Liver (tissue), 9 donors: Measurements from ENCODE around the gene SNAPC1. TPM values are rescaled to one million over a fixed set of nuclear protein-coding genes. Genes with fewer than 3 reads are reported as not detected.

ENCODE experiments used
- DNase-seq: peaks from one replicate; pipeline ENCODE4 v3.0.0-alpha.2; 2017; ENCODE audit warnings: low spot score
- H3K27ac ChIP-seq, 2 donors: one replicate each; pipeline ENCODE4 v1.7.0; 2013; ENCODE audit warnings: inconsistent platforms in 2 of 2, low read length in 2 of 2, control low read depth in 1 of 2, low read depth in 1 of 2, mild to moderate bottlenecking in 1 of 2
- H3K27me3 ChIP-seq, 4 donors: one replicate each; pipeline versions ENCODE4 v1.6.1 to v1.7.0; 2013; ENCODE audit warnings: low read length in 3 of 4, inconsistent platforms in 1 of 4, mild to moderate bottlenecking in 1 of 4, moderate library complexity in 1 of 4; ENCODE audit not compliant: control insufficient read depth in 4 of 4, insufficient read depth in 4 of 4
- H3K36me3 ChIP-seq, 4 donors: one replicate each; pipeline versions ENCODE4 v1.6.1 to v1.7.0; 2013; ENCODE audit warnings: low read length in 3 of 4, mild to moderate bottlenecking in 3 of 4, low read depth in 1 of 4, moderate library complexity in 1 of 4; ENCODE audit not compliant: control insufficient read depth in 4 of 4, insufficient read depth in 3 of 4
- H3K4me1 ChIP-seq, 4 donors: one replicate each; pipeline versions ENCODE4 v1.6.1 to v1.7.0; 2013; ENCODE audit warnings: low read length in 3 of 4, mild to moderate bottlenecking in 3 of 4, moderate library complexity in 1 of 4; ENCODE audit not compliant: control insufficient read depth in 4 of 4, insufficient read depth in 4 of 4
- H3K4me3 ChIP-seq, 3 donors: one replicate each; pipeline versions ENCODE4 v1.6.1 to v1.7.0; 2013; ENCODE audit warnings: low read length in 3 of 3, control low read depth in 1 of 3, low read depth in 1 of 3, mild to moderate bottlenecking in 1 of 3
- H3K9ac ChIP-seq, 2 donors: one replicate each; pipeline ENCODE4 v1.7.0; 2013; ENCODE audit warnings: low read length in 2 of 2, mild to moderate bottlenecking in 2 of 2, moderate library complexity in 2 of 2, control low read depth in 1 of 2, low read depth in 1 of 2
- H3K9me3 ChIP-seq, 4 donors: one replicate each; pipeline versions ENCODE4 v1.6.1 to v1.7.0; 2013; ENCODE audit warnings: low read length in 3 of 4; ENCODE audit not compliant: control insufficient read depth in 4 of 4
- EGR1 ChIP-seq, 2 donors: IDR thresholded peaks; 2 replicates each; pipeline ENCODE4 v1.6.1; 2016 to 2018; ENCODE audit warnings: antibody characterized with exemption in 2 of 2, low read depth in 2 of 2
- FOXA1 ChIP-seq: IDR thresholded peaks from 2 replicates; pipeline ENCODE4 v1.6.1; 2016; ENCODE audit warnings: antibody characterized with exemption
- FOXA2 ChIP-seq: IDR thresholded peaks from 2 replicates; pipeline ENCODE4 v1.6.1; 2016; ENCODE audit warnings: antibody characterized with exemption
- GABPA ChIP-seq, 2 donors: IDR thresholded peaks in 1 of 2; conservative IDR thresholded peaks in 1 of 2; 2 replicates each; pipeline ENCODE4 v1.6.1; 2016; ENCODE audit warnings: antibody characterized with exemption in 2 of 2, mild to moderate bottlenecking in 1 of 2, moderate library complexity in 1 of 2
- HNF4A ChIP-seq, 2 donors: conservative IDR thresholded peaks; 2 replicates each; pipeline ENCODE4 v1.6.1; 2016; ENCODE audit warnings: antibody characterized with exemption in 2 of 2, mild to moderate bottlenecking in 2 of 2
- HNF4G ChIP-seq: IDR thresholded peaks from 2 replicates; pipeline ENCODE4 v1.6.1; 2016; ENCODE audit warnings: antibody characterized with exemption
- JUND ChIP-seq, 2 donors: IDR thresholded peaks; 2 replicates each; pipeline ENCODE4 v1.6.1; 2016; ENCODE audit warnings: antibody characterized with exemption in 2 of 2
- MAX ChIP-seq: IDR thresholded peaks from 2 replicates; pipeline ENCODE4 v1.6.1; 2016; ENCODE audit warnings: antibody characterized with exemption
- NR2F2 ChIP-seq: IDR thresholded peaks from 2 replicates; pipeline ENCODE4 v1.6.1; 2016; ENCODE audit warnings: antibody characterized with exemption
- RAD21 ChIP-seq, 2 donors: IDR thresholded peaks; 2 replicates each; pipeline ENCODE4 v1.6.1; 2016; ENCODE audit warnings: antibody characterized with exemption in 2 of 2, mild to moderate bottlenecking in 2 of 2
- RXRA ChIP-seq, 2 donors: IDR thresholded peaks; 2 replicates each; pipeline ENCODE4 v1.6.1; 2017 to 2018; ENCODE audit warnings: antibody characterized with exemption in 2 of 2, mild to moderate bottlenecking in 1 of 2
- SP1 ChIP-seq: IDR thresholded peaks from 2 replicates; pipeline ENCODE4 v1.6.1; 2018; ENCODE audit warnings: antibody characterized with exemption, mild to moderate bottlenecking
- TAF1 ChIP-seq: conservative IDR thresholded peaks from 2 replicates; pipeline ENCODE4 v1.6.1; 2016; ENCODE audit warnings: antibody characterized with exemption, mild to moderate bottlenecking
- YY1 ChIP-seq: IDR thresholded peaks from 2 replicates; pipeline ENCODE4 v1.6.1; 2016; ENCODE audit warnings: antibody characterized with exemption, mild to moderate bottlenecking
- WGBS: extraction: QIAGEN DNeasy Blood & Tissue Kit; methylation state at CpG from one replicate; pipeline ENCODE4 v1.1.7; 2013; 5-methylcytosine and 5-hydroxymethylcytosine counted together
- polyA plus RNA-seq, 2 donors: library from polyadenylated mRNA; stranded (reverse) in 1 of 2; unstranded in 1 of 2; fragments of 200-250 nt in 1 of 2; fragments of >200 nt in 1 of 2; fragmentation: Nextera tagmentation in 1 of 2; extraction: Ambion mirVana in 1 of 2; gene quantifications; one replicate each; pipeline versions ENCODE4 v1.2.1 to v1.2.3, GENCODE V29; 2013 to 2015
- total RNA-seq, 2 donors: library from RNA; depleted of rRNA; stranded (reverse); fragments of >200 nt; gene quantifications; one replicate each; pipeline ENCODE4 v1.2.3, GENCODE V29; 2014
- TF ChIP-seq, protein P1 (sequence below): fragments of 150-350 bp; IDR thresholded peaks from 2 replicates; pipeline ENCODE4 v1.5.1; 2017; ENCODE audit warnings: improper control_type of control experiment, low read depth, low read length; ENCODE audit not compliant: missing input control
- TF ChIP-seq, protein P2 (sequence below): IDR thresholded peaks from 2 replicates; pipeline ENCODE4 v1.6.1; 2016; ENCODE audit warnings: antibody characterized with exemption, mild to moderate bottlenecking
- TF ChIP-seq, protein P3 (sequence below): IDR thresholded peaks from 2 replicates; pipeline ENCODE4 v1.6.1; 2016; ENCODE audit warnings: antibody characterized with exemption
- TF ChIP-seq, protein P4 (sequence below): IDR thresholded peaks from 2 replicates; pipeline ENCODE4 v1.6.1; 2016; ENCODE audit warnings: antibody characterized with exemption
- donor health status: healthy.
- donor health status: healthy.
- donor health status: healthy.
- donor health status: healthy.
- donor health status: healthy.

Gene SNAPC1
- total and polyA plus RNA-seq, 4 donors: 1.2 to 2.3 (median 1.7) TPM

- Histone ChIP-seq H3K9ac (no peak overlapping the region), H3K4me1 (no peaks in the 10 kb centered on the region), H3K27ac (no peak overlapping the region), H3K27me3 (no peaks in the 10 kb centered on the region), H3K36me3 (peaks cover 5 to 57% (median 50%) of the 10 kb centered on the region in 4 donors), H3K9me3 (no peaks in the 10 kb centered on the region), H3K4me3 (no peak overlapping the region)
- TF ChIP-seq, protein P1, sequence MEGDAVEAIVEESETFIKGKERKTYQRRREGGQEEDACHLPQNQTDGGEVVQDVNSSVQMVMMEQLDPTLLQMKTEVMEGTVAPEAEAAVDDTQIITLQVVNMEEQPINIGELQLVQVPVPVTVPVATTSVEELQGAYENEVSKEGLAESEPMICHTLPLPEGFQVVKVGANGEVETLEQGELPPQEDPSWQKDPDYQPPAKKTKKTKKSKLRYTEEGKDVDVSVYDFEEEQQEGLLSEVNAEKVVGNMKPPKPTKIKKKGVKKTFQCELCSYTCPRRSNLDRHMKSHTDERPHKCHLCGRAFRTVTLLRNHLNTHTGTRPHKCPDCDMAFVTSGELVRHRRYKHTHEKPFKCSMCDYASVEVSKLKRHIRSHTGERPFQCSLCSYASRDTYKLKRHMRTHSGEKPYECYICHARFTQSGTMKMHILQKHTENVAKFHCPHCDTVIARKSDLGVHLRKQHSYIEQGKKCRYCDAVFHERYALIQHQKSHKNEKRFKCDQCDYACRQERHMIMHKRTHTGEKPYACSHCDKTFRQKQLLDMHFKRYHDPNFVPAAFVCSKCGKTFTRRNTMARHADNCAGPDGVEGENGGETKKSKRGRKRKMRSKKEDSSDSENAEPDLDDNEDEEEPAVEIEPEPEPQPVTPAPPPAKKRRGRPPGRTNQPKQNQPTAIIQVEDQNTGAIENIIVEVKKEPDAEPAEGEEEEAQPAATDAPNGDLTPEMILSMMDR: no peak
- TF ChIP-seq RAD21 (IDR thresholded peaks at IDR 0.05) (no peak), HNF4A (conservative IDR thresholded peaks at IDR 0.05) (no peak), YY1 (no peak), NR2F2 (no peak), RXRA (IDR thresholded peaks at IDR 0.05) (no peak), MAX (no peak), TAF1 (no peak), GABPA (IDR thresholded peaks at IDR 0.05 in 1 of 2, conservative IDR thresholded peaks at IDR 0.05 in 1 of 2) (no peak), JUND (IDR thresholded peaks at IDR 0.05) (no peak), FOXA1 (no peak), SP1 (no peak), FOXA2 (no peak)
- TF ChIP-seq, protein P2, sequence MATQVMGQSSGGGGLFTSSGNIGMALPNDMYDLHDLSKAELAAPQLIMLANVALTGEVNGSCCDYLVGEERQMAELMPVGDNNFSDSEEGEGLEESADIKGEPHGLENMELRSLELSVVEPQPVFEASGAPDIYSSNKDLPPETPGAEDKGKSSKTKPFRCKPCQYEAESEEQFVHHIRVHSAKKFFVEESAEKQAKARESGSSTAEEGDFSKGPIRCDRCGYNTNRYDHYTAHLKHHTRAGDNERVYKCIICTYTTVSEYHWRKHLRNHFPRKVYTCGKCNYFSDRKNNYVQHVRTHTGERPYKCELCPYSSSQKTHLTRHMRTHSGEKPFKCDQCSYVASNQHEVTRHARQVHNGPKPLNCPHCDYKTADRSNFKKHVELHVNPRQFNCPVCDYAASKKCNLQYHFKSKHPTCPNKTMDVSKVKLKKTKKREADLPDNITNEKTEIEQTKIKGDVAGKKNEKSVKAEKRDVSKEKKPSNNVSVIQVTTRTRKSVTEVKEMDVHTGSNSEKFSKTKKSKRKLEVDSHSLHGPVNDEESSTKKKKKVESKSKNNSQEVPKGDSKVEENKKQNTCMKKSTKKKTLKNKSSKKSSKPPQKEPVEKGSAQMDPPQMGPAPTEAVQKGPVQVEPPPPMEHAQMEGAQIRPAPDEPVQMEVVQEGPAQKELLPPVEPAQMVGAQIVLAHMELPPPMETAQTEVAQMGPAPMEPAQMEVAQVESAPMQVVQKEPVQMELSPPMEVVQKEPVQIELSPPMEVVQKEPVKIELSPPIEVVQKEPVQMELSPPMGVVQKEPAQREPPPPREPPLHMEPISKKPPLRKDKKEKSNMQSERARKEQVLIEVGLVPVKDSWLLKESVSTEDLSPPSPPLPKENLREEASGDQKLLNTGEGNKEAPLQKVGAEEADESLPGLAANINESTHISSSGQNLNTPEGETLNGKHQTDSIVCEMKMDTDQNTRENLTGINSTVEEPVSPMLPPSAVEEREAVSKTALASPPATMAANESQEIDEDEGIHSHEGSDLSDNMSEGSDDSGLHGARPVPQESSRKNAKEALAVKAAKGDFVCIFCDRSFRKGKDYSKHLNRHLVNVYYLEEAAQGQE: no peak
- TF ChIP-seq, protein P3, sequence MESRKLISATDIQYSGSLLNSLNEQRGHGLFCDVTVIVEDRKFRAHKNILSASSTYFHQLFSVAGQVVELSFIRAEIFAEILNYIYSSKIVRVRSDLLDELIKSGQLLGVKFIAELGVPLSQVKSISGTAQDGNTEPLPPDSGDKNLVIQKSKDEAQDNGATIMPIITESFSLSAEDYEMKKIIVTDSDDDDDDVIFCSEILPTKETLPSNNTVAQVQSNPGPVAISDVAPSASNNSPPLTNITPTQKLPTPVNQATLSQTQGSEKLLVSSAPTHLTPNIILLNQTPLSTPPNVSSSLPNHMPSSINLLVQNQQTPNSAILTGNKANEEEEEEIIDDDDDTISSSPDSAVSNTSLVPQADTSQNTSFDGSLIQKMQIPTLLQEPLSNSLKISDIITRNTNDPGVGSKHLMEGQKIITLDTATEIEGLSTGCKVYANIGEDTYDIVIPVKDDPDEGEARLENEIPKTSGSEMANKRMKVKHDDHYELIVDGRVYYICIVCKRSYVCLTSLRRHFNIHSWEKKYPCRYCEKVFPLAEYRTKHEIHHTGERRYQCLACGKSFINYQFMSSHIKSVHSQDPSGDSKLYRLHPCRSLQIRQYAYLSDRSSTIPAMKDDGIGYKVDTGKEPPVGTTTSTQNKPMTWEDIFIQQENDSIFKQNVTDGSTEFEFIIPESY: no peak
- TF ChIP-seq, protein P4, sequence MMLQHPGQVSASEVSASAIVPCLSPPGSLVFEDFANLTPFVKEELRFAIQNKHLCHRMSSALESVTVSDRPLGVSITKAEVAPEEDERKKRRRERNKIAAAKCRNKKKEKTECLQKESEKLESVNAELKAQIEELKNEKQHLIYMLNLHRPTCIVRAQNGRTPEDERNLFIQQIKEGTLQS: no peak
- 97% methylated on average over 6 of the region's 6 CpGs for WGBS
- no peak for DNase-seq
Observed at GRCh38 chr14:61742371-61742770, 19.8 kb upstream of the SNAPC1 start.

DNA sequence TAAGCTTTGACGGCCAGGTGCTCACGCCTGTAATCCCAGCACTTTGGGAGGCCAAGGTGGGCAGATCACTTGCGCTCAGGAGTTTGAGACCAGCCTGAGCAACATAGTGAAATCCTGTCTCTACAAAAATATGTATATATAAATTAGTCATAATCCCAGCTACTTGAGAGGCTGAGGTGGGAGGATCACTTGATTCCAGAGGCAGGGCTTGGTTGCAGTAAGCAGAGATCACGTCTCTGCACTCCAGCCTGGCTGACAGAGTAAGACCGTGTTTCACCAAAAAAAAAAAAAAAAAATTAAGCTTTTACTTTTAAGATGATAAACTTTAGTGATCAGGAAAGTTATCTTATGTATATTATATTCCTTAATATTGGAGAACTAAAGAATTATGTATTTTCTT lies 18.0 kb upstream of the SNAPC1 start:
- Histone ChIP-seq H3K4me3 (no peak overlapping the region), H3K27ac (no peak overlapping the region), H3K9ac (no peak overlapping the region), H3K36me3 (peaks cover 3 to 49% (median 38%) of the 10 kb centered on the region in 4 donors), H3K4me1 (no peaks in the 10 kb centered on the region), H3K9me3 (no peaks in the 10 kb centered on the region), H3K27me3 (no peaks in the 10 kb centered on the region)
- DNase-seq: no peak
- 97% methylated on average over 5 of the region's 5 CpGs for WGBS
- no peak for TF ChIP-seq YY1
- TF ChIP-seq JUND (IDR thresholded peaks at IDR 0.05): no peak
- TF ChIP-seq, protein P2: no peak
- no peak for TF ChIP-seq HNF4G
- TF ChIP-seq TAF1: no peak
- TF ChIP-seq RXRA (IDR thresholded peaks at IDR 0.05): no peak
- no peak for TF ChIP-seq HNF4A (conservative IDR thresholded peaks at IDR 0.05)
- TF ChIP-seq, protein P3: no peak
- TF ChIP-seq NR2F2: no peak
- no peak for TF ChIP-seq EGR1 (IDR thresholded peaks at IDR 0.05; ENCODE audit: low read depth in 2 of 2)
- TF ChIP-seq SP1: no peak
- TF ChIP-seq RAD21 (IDR thresholded peaks at IDR 0.05): no peak
